ENCODE measurements around the gene GOLPH3.
"Not testable (repeated sequence)": the region's sequence is repeated elsewhere in the genome, so short reads cannot be mapped to it uniquely, and the experiment has no call there.

GOLPH3 gene

DNA sequence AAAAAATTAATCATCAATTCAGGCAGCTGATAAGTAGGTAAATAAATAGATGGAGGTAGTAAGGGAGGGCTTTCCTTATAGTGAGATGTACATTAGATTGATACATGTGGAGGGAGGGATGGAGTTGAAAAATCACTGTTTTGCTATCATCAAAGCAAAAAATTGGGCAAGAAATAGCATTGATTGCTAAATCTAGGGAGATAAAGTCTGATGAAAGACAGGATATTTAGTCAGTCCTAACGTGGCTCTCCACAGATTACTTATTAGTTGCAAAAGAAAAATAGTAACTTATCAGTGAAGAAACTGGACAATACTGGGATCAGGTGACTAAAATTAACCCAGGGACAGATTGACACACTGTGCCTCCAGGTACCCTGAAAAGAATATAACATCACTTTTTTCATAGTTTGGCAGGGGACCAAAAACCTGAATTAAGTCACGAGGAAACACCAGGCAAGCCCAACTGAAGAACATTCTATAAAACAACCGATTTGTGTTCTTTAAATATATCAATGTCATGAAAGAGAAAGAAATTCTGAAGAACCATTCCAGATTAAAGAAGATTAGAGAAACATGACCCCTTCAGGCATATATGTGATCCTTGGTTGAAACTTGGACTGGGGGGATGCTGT lies 27.1 kb upstream of the GOLPH3 start:
- Histone ChIP-seq H3K4me1 (ENCODE audit: control insufficient read depth in 1 of 2, insufficient read depth in 2 of 2, low read length in 2 of 2) (no peaks in the 10 kb centered on the region), H3K27ac (ENCODE audit: low read length) (no peak overlapping the region), H3K36me3 (ENCODE audit: control insufficient read depth in 1 of 2, insufficient read depth in 2 of 2, low read length in 2 of 2) (no peaks in the 10 kb centered on the region), H3K27me3 (ENCODE audit: low read depth, low read length) (no peaks in the 10 kb centered on the region), H3K9me3 (ENCODE audit: control insufficient read depth in 1 of 2, low read length in 2 of 2) (no peaks in the 10 kb centered on the region), H3K4me3 (ENCODE audit: low read depth in 1 of 2, low read length in 2 of 2) (no peak overlapping the region)

DNA sequence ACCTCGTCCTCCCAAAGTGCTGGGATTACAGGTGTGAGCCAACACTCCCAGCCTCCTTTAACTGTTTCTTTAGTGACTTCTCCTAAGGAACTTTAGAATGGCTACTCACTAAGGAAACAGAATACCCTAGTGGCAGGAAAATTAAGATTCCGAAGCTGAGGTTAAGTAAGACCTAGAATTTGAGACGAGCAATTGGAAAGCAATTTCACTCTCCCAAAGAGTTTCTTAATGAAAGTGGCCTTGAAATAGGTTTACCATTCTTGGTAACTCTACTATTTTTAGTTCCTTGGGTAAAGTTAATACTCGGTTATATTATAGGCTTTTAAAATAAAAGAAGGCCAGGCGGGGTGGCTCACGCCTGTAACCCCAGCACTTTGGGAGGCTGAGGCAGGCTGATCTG lies 22.9 kb upstream of the GOLPH3 start:
- Histone ChIP-seq H3K4me3 (ENCODE audit: low read depth in 1 of 2, low read length in 2 of 2) (no peak overlapping the region), H3K36me3 (ENCODE audit: control insufficient read depth in 1 of 2, insufficient read depth in 2 of 2, low read length in 2 of 2) (no peaks in the 10 kb centered on the region), H3K4me1 (ENCODE audit: control insufficient read depth in 1 of 2, insufficient read depth in 2 of 2, low read length in 2 of 2) (no peaks in the 10 kb centered on the region), H3K9me3 (ENCODE audit: control insufficient read depth in 1 of 2, low read length in 2 of 2) (no peaks in the 10 kb centered on the region), H3K27ac (ENCODE audit: low read length) (no peak overlapping the region), H3K27me3 (ENCODE audit: low read depth, low read length) (no peaks in the 10 kb centered on the region)

DNA sequence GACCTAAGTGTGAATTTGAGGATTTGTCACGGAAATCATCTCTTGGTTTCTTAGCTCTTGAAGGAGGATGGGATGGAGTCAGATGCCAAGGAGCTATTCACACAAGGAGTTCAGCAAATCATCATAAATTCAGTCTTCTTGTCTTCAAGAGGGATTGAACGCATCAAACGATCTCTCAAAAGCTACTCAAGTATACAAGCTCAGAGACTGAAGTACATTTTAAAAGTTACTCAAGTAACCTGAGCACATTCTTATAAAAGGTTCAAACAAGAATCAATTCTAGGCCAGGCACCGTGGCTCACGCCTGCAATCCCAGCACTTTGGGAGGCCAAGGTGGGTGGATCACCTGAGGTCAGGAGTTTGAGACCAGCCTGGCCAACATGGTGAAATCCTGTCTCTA lies 21.1 kb upstream of the GOLPH3 start:
- Histone ChIP-seq H3K4me3 (ENCODE audit: low read depth in 1 of 2, low read length in 2 of 2) (no peak overlapping the region), H3K36me3 (ENCODE audit: control insufficient read depth in 1 of 2, insufficient read depth in 2 of 2, low read length in 2 of 2) (no peaks in the 10 kb centered on the region), H3K9me3 (ENCODE audit: control insufficient read depth in 1 of 2, low read length in 2 of 2) (no peaks in the 10 kb centered on the region), H3K4me1 (ENCODE audit: control insufficient read depth in 1 of 2, insufficient read depth in 2 of 2, low read length in 2 of 2) (no peaks in the 10 kb centered on the region), H3K27me3 (ENCODE audit: low read depth, low read length) (no peaks in the 10 kb centered on the region), H3K27ac (ENCODE audit: low read length) (no peak overlapping the region)

DNA sequence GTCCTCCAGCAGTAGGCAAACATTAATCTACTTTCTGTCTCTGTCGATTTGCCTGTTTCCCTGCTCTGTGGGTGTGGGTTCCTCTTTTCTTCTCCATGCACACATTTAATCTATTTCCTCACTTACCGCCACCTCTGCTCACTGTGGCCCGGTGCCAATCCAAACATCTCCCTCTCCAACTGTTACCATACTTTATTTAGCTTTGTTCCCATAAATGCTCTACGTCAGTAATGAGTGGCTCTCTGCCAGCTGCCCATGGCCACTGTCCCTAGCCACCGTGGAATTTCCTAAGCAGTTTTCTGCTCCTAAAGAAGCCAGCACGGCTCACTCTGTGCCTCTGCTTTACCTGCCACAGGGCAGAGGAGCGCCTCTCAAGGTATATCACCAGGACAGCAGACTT lies 19.5 kb upstream of the GOLPH3 start:
- no peaks in the 10 kb centered on the region for H3K4me1 ChIP-seq (ENCODE audit: control insufficient read depth in 1 of 2, insufficient read depth in 2 of 2, low read length in 2 of 2)
- no peaks in the 10 kb centered on the region for H3K27me3 ChIP-seq (ENCODE audit: low read depth, low read length)
- peak overlapping the region; percentile 37 for H3K27ac ChIP-seq (ENCODE audit: low read length)
- no peaks in the 10 kb centered on the region for H3K36me3 ChIP-seq (ENCODE audit: control insufficient read depth in 1 of 2, insufficient read depth in 2 of 2, low read length in 2 of 2)
- H3K9me3 ChIP-seq (ENCODE audit: control insufficient read depth in 1 of 2, low read length in 2 of 2) = no peaks in the 10 kb centered on the region
- H3K4me3 ChIP-seq (ENCODE audit: low read depth in 1 of 2, low read length in 2 of 2) = peak overlapping the region in 1 of 2 donors; percentile 42

DNA sequence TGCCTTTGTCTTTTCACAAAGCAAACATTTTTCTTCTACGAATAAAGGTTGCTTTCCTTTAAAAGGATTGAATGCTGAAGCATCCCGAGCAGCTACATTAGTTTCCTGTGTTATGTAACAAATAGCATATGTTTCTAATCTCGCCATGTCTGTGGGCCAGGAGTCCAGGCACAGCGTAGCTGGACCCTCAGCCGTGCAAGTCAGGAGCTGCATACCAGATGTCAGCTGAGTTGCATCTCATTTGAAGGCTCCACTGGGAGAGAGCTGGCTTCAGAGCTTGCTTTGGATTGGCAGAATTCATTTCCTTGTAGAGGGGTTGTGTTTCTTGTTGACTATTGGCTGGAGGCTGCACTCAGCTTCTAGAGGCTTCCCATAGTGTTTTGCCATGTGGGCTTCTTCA lies 16.0 kb upstream of the GOLPH3 start:
- no peaks in the 10 kb centered on the region for H3K4me1 ChIP-seq (ENCODE audit: control insufficient read depth in 1 of 2, insufficient read depth in 2 of 2, low read length in 2 of 2)
- no peaks in the 10 kb centered on the region for H3K36me3 ChIP-seq (ENCODE audit: control insufficient read depth in 1 of 2, insufficient read depth in 2 of 2, low read length in 2 of 2)
- H3K27ac ChIP-seq (ENCODE audit: low read length) = no peak overlapping the region
- no peaks in the 10 kb centered on the region for H3K27me3 ChIP-seq (ENCODE audit: low read depth, low read length)
- no peaks in the 10 kb centered on the region for H3K9me3 ChIP-seq (ENCODE audit: control insufficient read depth in 1 of 2, low read length in 2 of 2)
- H3K4me3 ChIP-seq (ENCODE audit: low read depth in 1 of 2, low read length in 2 of 2) = no peak overlapping the region

DNA sequence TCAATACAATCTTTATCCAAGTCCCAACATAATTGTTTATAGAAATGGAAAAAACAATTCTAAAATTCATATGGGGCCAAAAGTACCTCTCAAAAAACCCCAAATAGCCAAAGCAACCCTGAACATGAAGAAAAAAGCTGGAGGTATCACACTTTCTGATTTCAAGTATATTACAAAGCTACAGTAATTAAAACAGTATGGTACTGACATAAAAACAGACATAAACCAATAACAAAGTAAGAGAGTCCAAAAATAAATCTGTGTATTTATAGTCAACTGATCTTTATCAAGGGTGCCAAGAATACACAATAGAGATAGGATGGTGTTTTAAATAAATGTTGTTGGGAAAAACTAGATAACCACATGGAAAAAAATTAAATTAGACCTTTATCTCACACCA lies 13.6 kb upstream of the GOLPH3 start:
- Histone ChIP-seq H3K27ac (ENCODE audit: low read length) (no peak overlapping the region), H3K9me3 (ENCODE audit: control insufficient read depth in 1 of 2, low read length in 2 of 2) (no peaks in the 10 kb centered on the region), H3K36me3 (ENCODE audit: control insufficient read depth in 1 of 2, insufficient read depth in 2 of 2, low read length in 2 of 2) (no peaks in the 10 kb centered on the region), H3K27me3 (ENCODE audit: low read depth, low read length) (no peaks in the 10 kb centered on the region), H3K4me3 (ENCODE audit: low read depth in 1 of 2, low read length in 2 of 2) (no peak overlapping the region), H3K4me1 (ENCODE audit: control insufficient read depth in 1 of 2, insufficient read depth in 2 of 2, low read length in 2 of 2) (no peaks in the 10 kb centered on the region)

DNA sequence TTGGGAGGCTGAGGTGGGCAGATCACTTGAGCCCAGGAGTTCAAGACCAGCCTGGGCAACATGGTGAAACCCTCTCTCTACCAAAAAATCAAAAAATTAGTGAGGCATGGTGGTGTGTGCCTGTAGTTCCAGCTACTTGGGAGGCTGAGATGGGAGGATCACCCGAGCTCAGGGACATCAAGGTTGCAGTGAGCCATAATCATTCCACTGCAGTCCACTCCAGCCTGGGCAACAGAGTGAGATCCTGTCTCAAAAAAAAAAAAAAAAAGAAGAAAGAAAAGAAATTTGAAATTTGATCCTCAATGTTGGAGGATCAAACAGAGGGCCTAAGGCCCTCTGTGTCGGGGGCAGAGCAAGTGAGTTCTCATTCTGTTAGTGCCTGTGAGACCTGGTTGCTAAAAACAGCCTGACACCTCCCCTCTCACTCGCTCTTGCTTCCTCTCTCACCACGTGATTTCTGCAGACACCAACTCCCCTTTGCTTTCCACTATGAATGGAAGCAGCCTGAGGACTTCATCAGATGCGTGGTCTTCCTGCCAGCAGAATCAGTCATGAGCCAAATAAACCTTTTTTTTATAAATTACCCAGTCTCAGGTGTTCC lies 8.4 kb upstream of the GOLPH3 start:
- H3K27ac ChIP-seq (ENCODE audit: low read length) = no peak overlapping the region
- H3K27me3 ChIP-seq (ENCODE audit: low read depth, low read length) = no peaks in the 10 kb centered on the region
- H3K4me1 ChIP-seq (ENCODE audit: control insufficient read depth in 1 of 2, insufficient read depth in 2 of 2, low read length in 2 of 2) = no peaks in the 10 kb centered on the region
- H3K36me3 ChIP-seq (ENCODE audit: control insufficient read depth in 1 of 2, insufficient read depth in 2 of 2, low read length in 2 of 2) = no peaks in the 10 kb centered on the region
- H3K9me3 ChIP-seq (ENCODE audit: control insufficient read depth in 1 of 2, low read length in 2 of 2) = no peaks in the 10 kb centered on the region
- H3K4me3 ChIP-seq (ENCODE audit: low read depth in 1 of 2, low read length in 2 of 2) = no peak overlapping the region

DNA sequence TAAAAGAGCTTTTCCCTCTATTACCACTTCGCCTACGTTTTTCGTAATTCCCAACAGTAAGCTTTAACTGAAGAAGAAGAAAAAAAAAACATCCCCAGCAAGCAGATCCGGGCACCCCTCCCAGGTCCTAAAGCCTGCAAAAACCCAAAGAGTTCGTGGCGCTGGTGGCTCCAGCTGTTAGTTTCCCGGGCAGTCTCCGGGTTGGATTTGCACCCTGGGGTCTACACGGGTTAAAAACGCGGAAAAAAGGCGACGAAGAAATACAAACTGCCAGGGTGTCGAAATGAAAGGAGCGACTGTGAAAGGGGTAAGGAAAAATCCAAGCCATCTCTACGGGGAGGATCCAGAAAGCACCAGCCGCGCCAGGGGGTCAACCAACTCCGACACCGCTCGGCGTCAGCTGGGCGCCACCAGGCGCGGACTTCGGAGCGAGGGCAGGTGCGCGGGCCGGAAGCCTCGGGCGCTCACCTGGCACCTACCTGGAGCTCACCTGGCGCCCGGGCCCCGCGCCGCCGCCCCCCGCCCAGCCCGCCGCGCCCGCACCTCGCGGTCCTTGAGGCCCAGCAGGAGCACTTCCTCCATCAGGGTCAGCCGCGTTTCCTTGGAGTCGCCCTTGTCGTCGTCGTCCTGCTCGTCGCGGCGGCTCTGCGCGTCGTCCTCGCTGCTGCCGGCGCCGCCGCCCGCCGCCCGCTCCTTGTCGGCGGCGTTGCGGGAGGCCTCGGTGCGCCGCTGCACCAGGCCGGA lies 680 bp downstream of the GOLPH3 start:
- Histone ChIP-seq H3K4me3 (ENCODE audit: low read depth in 1 of 2, low read length in 2 of 2) (peak overlapping the region; percentile 67 to 96), H3K4me1 (ENCODE audit: control insufficient read depth in 1 of 2, insufficient read depth in 2 of 2, low read length in 2 of 2) (peaks cover 9 to 16% of the 10 kb centered on the region in 2 donors), H3K27ac (ENCODE audit: low read length) (peak overlapping the region; percentile 94), H3K36me3 (ENCODE audit: control insufficient read depth in 1 of 2, insufficient read depth in 2 of 2, low read length in 2 of 2) (peaks cover 11 to 15% of the 10 kb centered on the region in 2 donors), H3K9me3 (ENCODE audit: control insufficient read depth in 1 of 2, low read length in 2 of 2) (no peaks in the 10 kb centered on the region), H3K27me3 (ENCODE audit: low read depth, low read length) (no peaks in the 10 kb centered on the region)

DNA sequence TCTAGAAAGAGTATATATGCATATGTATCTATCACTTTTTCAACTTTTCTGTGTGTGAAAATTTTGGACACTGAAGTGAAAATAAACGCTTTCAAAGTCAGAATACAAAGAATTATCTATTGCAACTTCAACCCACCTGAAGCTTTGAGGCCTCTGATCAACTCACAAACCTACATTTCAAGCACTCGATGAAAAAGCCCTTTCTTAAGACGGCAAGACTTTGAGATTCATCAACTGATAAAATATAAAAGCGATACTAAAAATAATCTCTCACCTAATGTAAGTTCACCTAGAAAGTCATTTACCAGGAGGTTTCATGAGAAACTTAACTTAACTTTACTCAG lies 1.2 kb downstream of the GOLPH3 start:
- H3K4me1 ChIP-seq (ENCODE audit: control insufficient read depth in 1 of 2, insufficient read depth in 2 of 2, low read length in 2 of 2) = peaks cover 9 to 21% of the 10 kb centered on the region in 2 donors
- peak overlapping the region; percentile 94 for H3K27ac ChIP-seq (ENCODE audit: low read length)
- H3K27me3 ChIP-seq (ENCODE audit: low read depth, low read length) = no peaks in the 10 kb centered on the region
- no peaks in the 10 kb centered on the region for H3K9me3 ChIP-seq (ENCODE audit: control insufficient read depth in 1 of 2, low read length in 2 of 2)
- peak overlapping the region; percentile 67 to 96 for H3K4me3 ChIP-seq (ENCODE audit: low read depth in 1 of 2, low read length in 2 of 2)
- peaks cover 16% of the 10 kb centered on the region in 2 donors for H3K36me3 ChIP-seq (ENCODE audit: control insufficient read depth in 1 of 2, insufficient read depth in 2 of 2, low read length in 2 of 2)

DNA sequence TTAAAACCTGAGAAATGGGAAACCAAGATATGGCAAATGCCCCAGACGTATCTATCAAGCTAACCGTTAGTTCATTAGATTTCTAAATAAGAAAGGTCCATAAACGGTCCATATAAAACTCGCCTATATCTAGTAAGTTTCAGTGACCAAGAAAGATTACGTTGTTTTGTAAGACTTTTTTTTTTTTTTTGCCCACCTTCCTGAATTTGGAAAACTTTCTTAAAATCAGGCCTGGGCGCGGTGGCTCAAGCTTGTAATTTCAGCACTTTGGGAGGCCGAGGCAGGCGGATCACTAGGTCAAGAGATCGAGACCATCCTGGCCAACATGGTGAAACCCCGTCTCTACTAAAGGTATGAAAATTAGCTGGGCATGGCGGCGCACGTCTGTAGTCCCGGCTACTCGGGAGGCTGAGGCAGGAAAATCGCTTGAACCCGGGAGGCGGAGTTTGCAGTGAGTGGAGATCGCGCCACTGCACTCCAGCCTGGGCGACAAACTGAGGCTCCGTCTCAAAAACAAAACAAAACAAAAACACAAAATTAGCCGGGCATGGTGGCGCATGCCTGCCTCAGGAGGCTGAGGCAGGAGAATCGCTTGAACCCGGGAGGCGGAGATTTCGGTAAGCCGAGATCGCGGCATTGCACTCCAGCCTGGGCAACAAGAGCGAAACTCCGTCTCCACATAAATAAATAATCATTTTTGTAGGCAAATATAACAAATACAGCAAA lies 1.8 kb downstream of the GOLPH3 start:
- Histone ChIP-seq H3K4me3 (ENCODE audit: low read depth in 1 of 2, low read length in 2 of 2) (peak overlapping the region; percentile 67 to 96), H3K36me3 (ENCODE audit: control insufficient read depth in 1 of 2, insufficient read depth in 2 of 2, low read length in 2 of 2) (peaks cover 16% of the 10 kb centered on the region in 2 donors), H3K4me1 (ENCODE audit: control insufficient read depth in 1 of 2, insufficient read depth in 2 of 2, low read length in 2 of 2) (peaks cover 9 to 24% of the 10 kb centered on the region in 2 donors), H3K27ac (ENCODE audit: low read length) (peak overlapping the region; percentile 94)
- H3K27me3 ChIP-seq (ENCODE audit: low read depth, low read length); H3K9me3 ChIP-seq (ENCODE audit: control insufficient read depth in 1 of 2, low read length in 2 of 2): not testable (repeated sequence)

Data from muscle layer of duodenum (tissue), 2 donors.